Muscle layer of colon (tissue), 2 donors: ENCODE measurements around the gene ZNF785.
"Not testable (repeated sequence)": the region's sequence is repeated elsewhere in the genome, so short reads cannot be mapped to it uniquely, and the experiment has no call there.

Source experiments
- H3K27ac ChIP-seq: one replicate; pipeline ENCODE4 v1.7.0; 2013; ENCODE audit warnings: low read depth, mild to moderate bottlenecking, low read length, moderate library complexity
- H3K27me3 ChIP-seq, 2 donors: one replicate each; pipeline ENCODE4 v1.7.0; 2013; ENCODE audit warnings: low read length in 2 of 2, mild to moderate bottlenecking in 2 of 2; ENCODE audit not compliant: insufficient read depth in 2 of 2, control insufficient read depth in 1 of 2
- H3K36me3 ChIP-seq: one replicate; pipeline ENCODE4 v1.7.0; 2013; ENCODE audit warnings: mild to moderate bottlenecking, low read length; ENCODE audit not compliant: insufficient read depth
- H3K4me1 ChIP-seq: one replicate; pipeline ENCODE4 v1.7.0; 2013; ENCODE audit warnings: mild to moderate bottlenecking, low read length; ENCODE audit not compliant: insufficient read depth
- H3K4me3 ChIP-seq, 2 donors: one replicate each; pipeline ENCODE4 v1.7.0; 2013; ENCODE audit warnings: low read length in 2 of 2, low read depth in 1 of 2, mild to moderate bottlenecking in 1 of 2, moderate library complexity in 1 of 2
- H3K9ac ChIP-seq: one replicate; pipeline ENCODE4 v1.7.0; 2013; ENCODE audit warnings: low read length
- H3K9me3 ChIP-seq: one replicate; pipeline ENCODE4 v1.7.0; 2013; ENCODE audit warnings: mild to moderate bottlenecking, low read length
- donor health status: abdominal sarcoma.
- donor health status: Adenocarcinoma of cecum.

ZNF785 gene

GRCh38 chr16:30546115-30546514, 39.4 kb downstream of the ZNF785 start:
- Histone ChIP-seq H3K4me3 (no peak overlapping the region), H3K27ac (no peak overlapping the region), H3K4me1 (no peaks in the 10 kb centered on the region), H3K36me3 (no peaks in the 10 kb centered on the region), H3K27me3 (no peaks in the 10 kb centered on the region), H3K9me3 (no peaks in the 10 kb centered on the region), H3K9ac (no peak overlapping the region)

GRCh38 chr16:30543067-30543466, 42.4 kb downstream of the ZNF785 start:
- Histone ChIP-seq H3K9me3 (no peaks in the 10 kb centered on the region), H3K36me3 (no peaks in the 10 kb centered on the region), H3K27me3 (no peaks in the 10 kb centered on the region), H3K4me1 (no peaks in the 10 kb centered on the region), H3K27ac (no peak overlapping the region), H3K9ac (no peak overlapping the region), H3K4me3 (no peak overlapping the region)

DNA sequence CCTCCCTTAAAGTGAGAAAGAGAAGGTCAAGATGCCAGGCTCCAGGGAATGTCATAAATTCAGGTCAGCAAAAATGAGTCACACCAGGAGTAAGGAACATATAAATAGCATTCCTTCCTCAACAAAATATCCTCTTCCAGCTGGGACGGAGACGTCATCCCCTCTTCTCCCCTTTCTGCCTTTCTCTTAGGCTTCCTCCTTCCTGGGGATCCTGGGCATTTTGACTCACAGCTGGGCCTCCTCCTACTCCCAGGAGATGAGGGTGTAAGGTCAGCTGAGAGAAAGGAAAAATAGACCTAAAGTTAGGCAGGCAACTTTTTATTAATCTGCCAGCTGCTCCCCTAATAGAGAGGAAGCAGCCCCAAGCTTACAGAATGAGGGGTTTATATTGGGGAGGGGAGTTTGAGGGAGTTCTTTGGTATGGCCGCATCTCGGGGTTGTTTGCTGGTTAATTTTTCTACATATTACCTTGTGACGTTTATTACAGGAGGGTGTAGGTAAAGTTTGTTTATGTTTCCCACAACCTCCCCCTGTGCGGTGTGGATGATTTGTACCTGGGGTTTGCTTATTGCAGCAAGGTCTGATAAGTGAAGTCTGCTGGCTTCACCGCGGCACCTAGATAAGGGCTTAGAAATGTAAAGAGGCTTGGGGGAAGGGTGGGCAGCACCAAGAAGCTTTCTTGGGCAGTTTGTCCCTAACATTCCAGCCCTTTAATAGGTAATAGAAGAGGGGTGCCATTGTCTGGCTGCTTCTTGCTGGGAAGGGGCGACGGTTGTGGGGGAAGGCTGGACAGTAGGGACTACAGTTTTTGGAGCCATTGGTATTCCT, 43.8 kb downstream of the ZNF785 start:
- Histone ChIP-seq H3K9ac (no peak overlapping the region), H3K4me1 (no peaks in the 10 kb centered on the region), H3K27me3 (no peaks in the 10 kb centered on the region), H3K4me3 (no peak overlapping the region), H3K36me3 (no peaks in the 10 kb centered on the region), H3K9me3 (no peaks in the 10 kb centered on the region), H3K27ac (no peak overlapping the region)

DNA sequence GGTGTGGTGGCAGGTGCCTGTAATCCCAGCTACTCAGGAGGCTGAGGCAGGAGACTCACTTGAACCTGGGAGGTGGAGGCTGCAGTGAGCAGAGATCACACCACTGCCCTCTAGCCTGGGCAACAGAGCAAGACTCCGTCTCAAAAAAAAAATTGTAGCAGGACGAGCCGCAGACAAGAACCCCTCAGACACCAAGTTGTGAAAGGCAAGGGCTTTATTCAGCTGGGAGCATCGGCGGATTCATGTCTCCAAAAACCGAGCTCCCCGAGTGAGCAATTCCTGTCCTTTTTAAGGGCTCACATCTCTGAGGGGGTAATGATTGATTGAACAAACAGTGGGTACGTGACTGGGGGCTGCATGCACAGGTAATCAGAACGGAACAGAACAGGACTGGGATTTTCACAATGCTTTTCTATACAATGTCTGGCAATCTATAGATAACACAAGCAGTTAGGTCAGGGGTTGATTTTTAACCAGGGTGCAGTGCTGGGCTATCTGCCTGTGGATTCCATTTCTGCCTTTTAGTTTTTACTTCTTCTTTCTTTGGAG, 44.5 kb downstream of the ZNF785 start:
- not testable (repeated sequence) for H3K27ac ChIP-seq, H3K9ac ChIP-seq

GRCh38 chr16:30539986-30540526, 45.4 kb downstream of the ZNF785 start:
- not testable (repeated sequence) for H3K4me1 ChIP-seq, H3K27me3 ChIP-seq, H3K9me3 ChIP-seq, H3K9ac ChIP-seq, H3K4me3 ChIP-seq, H3K27ac ChIP-seq, H3K36me3 ChIP-seq

More for the DNA sequence above, 44.5 kb downstream of the ZNF785 start:
- not testable (repeated sequence) for H3K4me3 ChIP-seq, H3K36me3 ChIP-seq, H3K27me3 ChIP-seq, H3K4me1 ChIP-seq, H3K9me3 ChIP-seq

DNA sequence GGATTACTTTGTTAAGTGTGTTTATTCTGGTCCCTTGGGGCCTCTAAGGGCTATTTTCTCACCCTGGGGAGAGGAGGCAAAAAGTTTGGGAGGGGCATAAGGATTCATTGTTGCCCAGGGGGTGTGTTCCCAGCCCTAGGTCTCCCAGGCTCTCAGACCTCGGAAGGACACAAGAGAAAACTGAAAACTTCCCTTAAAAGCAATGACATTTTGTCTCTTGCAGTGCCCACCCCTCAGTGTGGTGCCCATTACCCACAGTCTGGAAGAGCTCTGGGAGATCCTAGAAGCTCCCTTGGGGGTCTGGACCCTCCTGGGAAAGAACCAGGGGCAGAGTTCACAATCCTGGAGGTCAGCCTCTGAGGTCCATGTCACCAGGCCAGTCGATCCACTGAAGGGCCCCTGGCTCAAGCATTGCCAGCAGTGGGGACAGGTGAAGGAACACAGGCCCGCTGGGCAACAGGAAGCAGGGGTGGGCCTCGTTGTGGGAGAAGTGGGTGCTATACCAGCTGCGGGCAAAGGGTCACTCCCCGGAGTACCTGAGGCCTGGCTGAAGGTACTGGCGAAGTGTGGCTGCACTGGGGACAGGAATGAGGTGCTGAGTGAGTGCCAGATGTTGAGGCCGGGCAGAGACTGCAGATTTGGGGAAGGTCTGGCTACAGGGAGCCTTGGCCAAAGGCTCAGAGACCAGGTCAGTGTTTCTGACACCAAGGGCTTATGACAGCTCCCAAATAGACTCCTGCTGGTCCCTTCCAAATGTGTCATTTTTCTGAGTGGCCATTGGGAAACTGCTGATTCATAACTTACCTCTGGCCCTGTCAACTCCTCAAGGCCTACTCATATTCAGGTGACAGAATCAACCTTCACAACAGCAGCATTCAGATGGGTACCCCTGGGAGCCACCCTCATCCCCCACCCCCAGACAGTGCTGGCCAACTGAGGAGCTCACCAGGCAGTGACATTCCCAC, 46.2 kb downstream of the ZNF785 start:
- Histone ChIP-seq H3K27me3 (no peaks in the 10 kb centered on the region), H3K4me1 (peaks cover 9% of the 10 kb centered on the region), H3K36me3 (no peaks in the 10 kb centered on the region), H3K9me3 (no peaks in the 10 kb centered on the region), H3K4me3 (no peak overlapping the region), H3K9ac (no peak overlapping the region), H3K27ac (no peak overlapping the region)

DNA sequence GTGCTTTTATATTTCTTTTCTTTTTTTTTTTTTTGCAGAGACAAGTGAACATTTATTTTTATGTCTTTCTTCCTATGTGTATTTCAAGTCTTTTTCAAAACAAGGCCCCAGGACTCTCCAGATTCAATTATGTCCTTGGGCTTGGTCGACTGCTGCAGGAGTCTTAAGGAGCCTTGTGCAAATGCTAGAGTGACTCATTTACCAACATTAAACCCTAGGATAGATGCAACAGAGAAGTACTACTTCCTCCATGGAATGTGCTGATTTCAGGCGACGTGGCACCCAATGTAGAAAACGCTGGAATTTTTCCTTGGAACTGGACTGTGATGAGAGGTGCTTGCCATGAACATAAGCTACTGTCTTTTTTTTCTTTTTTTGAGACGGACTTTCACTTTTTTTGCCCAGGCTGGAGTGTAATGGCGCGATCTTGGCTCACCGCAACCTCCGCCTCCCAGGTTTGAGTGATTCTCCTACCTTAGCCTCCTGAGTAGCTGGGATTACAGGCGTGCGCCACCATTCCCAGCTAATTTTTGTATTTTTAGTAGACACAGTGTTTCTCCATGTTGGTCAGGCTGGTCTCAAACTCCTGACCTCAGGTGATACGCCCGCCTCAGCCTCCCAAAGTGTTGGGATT, 49.0 kb downstream of the ZNF785 start:
- H3K4me1 ChIP-seq = peaks cover 15% of the 10 kb centered on the region
- H3K27ac ChIP-seq, H3K36me3 ChIP-seq, H3K9me3 ChIP-seq, H3K4me3 ChIP-seq, H3K27me3 ChIP-seq, H3K9ac ChIP-seq: not testable (repeated sequence)

GRCh38 chr16:30535777-30536190, 49.7 kb downstream of the ZNF785 start:
- peak overlapping the region; percentile 67 for H3K9ac ChIP-seq
- peak overlapping the region; percentile 75 to 86 for H3K4me3 ChIP-seq
- no peaks in the 10 kb centered on the region for H3K9me3 ChIP-seq
- no peaks in the 10 kb centered on the region for H3K36me3 ChIP-seq
- peak overlapping the region; percentile 77 for H3K27ac ChIP-seq
- no peaks in the 10 kb centered on the region for H3K27me3 ChIP-seq
- H3K4me1 ChIP-seq = peaks cover 15% of the 10 kb centered on the region

GRCh38 chr16:30535106-30535776, 50.3 kb downstream of the ZNF785 start:
- no peaks in the 10 kb centered on the region for H3K9me3 ChIP-seq
- no peaks in the 10 kb centered on the region for H3K27me3 ChIP-seq
- peaks cover 15% of the 10 kb centered on the region for H3K4me1 ChIP-seq
- H3K4me3 ChIP-seq = peak overlapping the region; percentile 75 to 86
- no peaks in the 10 kb centered on the region for H3K36me3 ChIP-seq
- peak overlapping the region; percentile 67 for H3K9ac ChIP-seq
- H3K27ac ChIP-seq = peak overlapping the region; percentile 77

GRCh38 chr16:30534368-30535105, 51.0 kb downstream of the ZNF785 start, which contains the start of gene ZNF747:
Gene ZNF747, minus strand, starts transcription at chr16:30534858. Its CDS starts 179 bp downstream, at chr16:30534679.
- Histone ChIP-seq H3K9me3 (no peaks in the 10 kb centered on the region), H3K27me3 (no peaks in the 10 kb centered on the region), H3K9ac (peak within 1 kb of the TSS; percentile 67), H3K27ac (peak within 1 kb of the TSS; percentile 77), H3K4me1 (peaks cover 15% of the 10 kb centered on the region), H3K36me3 (no peaks in the 10 kb centered on the region), H3K4me3 (peak within 1 kb of the TSS; percentile 75 to 86)
